Ovary (tissue), 3 donors: ENCODE results near the gene PROKR2.

ENCODE experiments used
- CTCF ChIP-seq, 3 donors: fragments of 450-650 bp in 2 of 3; fragments of 200-600 bp in 1 of 3; IDR thresholded peaks; one replicate each; pipeline versions ENCODE4 v1.5.1 to v1.8.0; 2016 to 2022; ENCODE audit warnings: antibody characterized with exemption in 3 of 3, mild to moderate bottlenecking in 1 of 3
- POLR2A ChIP-seq: fragments of 450-650 bp; IDR thresholded peaks from one replicate; pipeline ENCODE4 v1.6.1; 2017; ENCODE audit warnings: antibody characterized with exemption, mild to moderate bottlenecking, moderate library complexity
- donor health status: DM: no; HTN: no; CAD: no.

- no peak for TF ChIP-seq POLR2A
- TF ChIP-seq CTCF (IDR thresholded peaks at IDR 0.05): no peak
Measured at GRCh38 chr20:5356941-5357340, 40.2 kb upstream of the PROKR2 start.
